ENCODE data around the gene ZDBF2.
"Not testable (repeated sequence)": the region's sequence is repeated elsewhere in the genome, so short reads cannot be mapped to it uniquely, and the experiment has no call there.

The ZDBF2 gene

DNA sequence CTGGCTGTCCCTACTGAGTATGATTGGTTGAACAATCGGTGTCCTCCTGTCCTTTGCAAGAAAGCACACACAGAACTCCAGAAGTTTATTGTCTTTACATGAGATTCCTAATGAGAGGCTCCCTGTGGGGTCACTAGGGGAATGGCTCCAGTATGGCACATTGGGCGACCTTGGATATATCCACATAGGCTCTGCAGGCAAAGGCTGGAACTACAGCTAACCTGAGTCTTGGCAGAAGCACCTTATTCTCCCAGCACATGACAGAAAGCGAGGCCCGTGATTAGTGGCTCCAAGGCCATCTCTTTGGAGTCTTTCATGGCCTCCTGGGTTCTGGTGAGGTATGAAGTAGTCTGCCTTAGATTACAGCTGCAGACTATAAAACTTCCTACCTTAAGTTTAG is 49.0 kb downstream of the ZDBF2 start:
- DNase-seq (ENCODE audit: low read depth in 2 of 2) = no peak

DNA sequence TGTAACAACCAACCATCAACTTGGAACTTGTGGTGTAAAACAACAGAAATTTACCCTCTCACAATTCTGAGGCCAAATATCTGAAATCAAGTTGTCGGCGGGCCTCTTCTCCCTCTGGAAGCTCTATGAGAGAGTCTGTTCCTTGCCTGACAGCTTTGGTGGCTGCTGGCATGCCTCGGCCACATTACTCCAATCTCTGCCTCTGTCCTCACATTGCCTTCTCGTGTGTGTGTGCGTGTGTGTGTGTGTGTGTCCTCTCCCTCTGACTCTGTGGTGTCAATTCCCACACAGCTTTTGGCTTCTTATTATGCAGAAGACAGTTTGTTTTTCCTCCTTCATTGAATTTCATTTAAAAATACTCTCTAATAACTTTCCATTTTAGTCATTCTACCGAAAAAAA is 50.4 kb downstream of the ZDBF2 start:
- no peak for DNase-seq (ENCODE audit: low read depth in 2 of 2)

DNA sequence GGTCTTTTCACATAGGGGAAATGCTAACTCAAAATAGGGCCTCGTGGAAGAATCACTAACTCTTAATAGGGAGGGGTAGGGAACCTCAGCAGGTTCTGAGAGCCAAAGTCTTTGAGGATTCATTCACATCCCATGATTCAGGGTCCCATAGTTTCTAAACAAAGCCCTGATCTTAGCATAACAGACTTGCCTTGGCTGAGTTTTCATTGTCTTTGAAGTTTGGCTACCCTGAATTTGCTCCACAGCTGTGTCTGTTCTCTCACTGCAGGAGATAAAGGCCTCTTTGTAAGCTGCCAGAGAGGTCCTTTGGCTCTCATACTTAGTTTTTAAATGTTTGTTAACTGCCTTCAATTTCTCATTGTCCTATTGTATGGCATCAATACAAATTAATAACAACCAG is 54.5 kb downstream of the ZDBF2 start:
- no peak for DNase-seq (ENCODE audit: low read depth in 2 of 2)

DNA sequence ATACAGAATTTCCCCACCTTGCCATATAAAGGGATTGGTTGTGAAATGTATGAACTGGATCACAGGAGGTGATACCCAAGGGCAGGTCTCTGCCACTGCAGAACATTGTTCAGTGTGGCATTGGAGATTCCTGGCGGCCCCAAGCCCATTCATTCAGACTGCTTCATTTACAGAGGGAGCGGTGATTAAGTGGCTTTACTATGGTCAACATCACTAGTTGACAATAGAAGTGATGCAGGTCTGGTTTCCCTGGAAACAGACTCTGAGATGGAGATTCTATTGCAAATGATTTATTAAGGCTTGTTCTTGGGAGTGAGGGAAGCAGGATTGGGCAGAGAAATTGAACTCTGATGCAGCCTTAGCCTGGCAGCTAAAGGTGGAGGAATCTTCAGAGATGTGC is 62.4 kb downstream of the ZDBF2 start:
- no peak for DNase-seq (ENCODE audit: low read depth in 2 of 2)

DNA sequence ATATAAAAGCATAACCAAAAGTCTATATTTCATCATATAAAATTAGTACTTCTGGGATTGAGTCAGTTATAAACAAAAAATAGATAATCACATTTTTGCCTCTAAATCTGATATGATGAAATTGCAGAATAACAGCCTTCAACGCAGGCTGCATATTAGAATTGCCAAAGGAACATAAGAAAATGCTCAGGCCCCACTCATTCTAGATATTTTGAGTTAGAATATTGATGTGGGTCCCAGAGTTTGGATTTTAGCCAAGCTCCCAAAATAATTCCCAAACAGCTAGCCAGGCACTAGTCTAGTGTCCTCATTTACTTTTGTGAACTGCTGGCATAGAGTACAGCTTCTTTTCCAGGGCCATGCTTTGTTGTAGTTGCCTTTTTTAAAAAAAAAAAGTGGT is 63.5 kb downstream of the ZDBF2 start:
- no peak for DNase-seq (ENCODE audit: low read depth in 2 of 2)

DNA sequence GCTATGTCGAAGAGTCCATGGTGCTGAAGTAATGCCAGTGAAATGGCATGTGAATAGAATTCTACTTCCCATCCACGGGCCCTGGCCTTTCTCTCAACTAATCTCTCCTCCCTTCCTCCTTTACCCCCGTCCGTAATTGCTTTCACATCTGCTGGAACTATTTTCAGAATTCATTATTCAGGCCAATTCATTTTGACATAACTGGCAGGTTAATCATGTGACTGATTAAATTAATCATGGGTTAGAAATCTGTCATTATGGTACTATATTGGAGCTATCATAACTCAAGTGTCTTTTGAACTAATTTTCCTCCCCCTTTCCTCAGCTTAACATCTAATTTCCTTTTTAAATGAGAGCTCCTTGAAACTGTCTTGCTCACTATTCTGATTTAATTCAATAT is 66.9 kb downstream of the ZDBF2 start:
- DNase-seq (ENCODE audit: low read depth in 2 of 2) = no peak

DNA sequence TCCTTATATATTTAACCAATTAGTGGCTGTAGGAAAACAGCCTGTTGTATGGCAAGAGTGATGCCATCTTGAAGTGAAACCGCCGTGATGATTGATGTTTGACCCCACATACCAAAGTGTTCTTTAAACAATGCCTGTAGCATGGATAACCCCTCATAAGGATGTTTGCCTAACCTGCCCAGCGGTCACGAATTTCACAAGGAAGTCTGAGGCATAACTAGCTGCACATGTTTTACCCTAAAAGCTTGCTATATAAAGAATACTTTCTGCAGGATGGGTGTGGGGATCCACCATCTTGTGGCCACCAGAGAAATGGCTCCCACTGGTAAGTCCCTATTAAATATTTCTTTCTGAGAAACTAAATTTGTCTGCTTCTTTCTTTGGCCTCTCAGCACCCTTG is 68.7 kb downstream of the ZDBF2 start:
- no peak for DNase-seq (ENCODE audit: low read depth in 2 of 2)

DNA sequence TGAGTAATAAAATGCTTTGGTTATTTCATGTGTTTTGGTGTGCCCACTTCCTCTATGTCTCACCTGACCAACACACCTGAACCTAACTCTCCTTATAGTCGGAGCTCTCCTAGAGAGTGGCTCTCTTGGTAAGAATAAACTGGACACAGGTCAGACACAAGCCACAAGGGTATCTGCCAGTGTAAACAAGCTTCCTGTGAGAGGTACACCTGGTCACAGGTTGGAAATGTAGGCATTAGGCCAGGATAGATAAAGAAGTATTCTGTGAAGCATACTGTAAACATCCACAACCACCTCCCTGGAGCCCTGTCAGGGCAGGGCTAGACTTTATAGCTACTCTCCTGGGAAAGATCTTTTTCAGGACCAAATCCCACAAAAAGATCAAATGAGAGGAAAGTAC is 69.4 kb downstream of the ZDBF2 start:
- DNase-seq (ENCODE audit: low read depth in 2 of 2) = no peak

DNA sequence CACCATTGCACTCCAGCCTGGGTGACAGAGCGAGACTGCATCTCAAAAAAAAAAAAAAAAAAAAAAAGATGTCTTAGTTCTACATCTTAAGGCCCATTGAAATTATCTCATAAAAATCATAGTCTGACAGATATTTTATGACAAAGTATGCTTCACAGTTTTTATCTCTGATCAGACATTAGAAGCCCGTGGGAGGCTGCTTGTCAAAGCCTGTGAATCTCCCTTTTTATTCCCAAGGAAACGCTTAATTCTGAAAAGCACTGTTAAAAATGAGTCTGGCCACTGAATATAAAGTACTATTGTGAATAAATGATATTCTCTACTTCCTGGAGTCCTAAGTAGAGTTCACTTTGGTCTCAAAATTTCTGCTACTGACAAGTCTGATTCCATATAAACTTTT is 71.1 kb downstream of the ZDBF2 start:
- no peak for DNase-seq (ENCODE audit: low read depth in 2 of 2)

DNA sequence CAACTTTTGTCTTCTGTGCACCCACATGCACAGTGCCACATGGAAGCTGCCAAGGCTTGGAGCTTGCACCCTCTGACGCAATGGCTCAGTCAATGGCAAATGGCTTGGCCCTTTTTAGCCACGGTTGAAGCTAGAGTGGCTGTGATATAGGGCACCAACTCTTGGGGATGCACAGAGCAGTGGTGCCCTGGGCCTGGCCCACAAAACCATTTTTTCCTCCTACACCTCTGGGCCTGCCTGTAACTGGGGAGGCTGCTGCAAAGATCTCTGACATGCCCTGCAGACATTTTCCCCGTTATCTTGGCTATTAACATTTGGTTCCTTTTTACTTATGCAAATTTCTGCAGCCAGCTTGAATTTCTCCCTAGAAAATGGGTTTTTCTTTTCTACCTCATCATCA is 74.9 kb downstream of the ZDBF2 start:
- no peak for DNase-seq (ENCODE audit: low read depth in 2 of 2)

DNA sequence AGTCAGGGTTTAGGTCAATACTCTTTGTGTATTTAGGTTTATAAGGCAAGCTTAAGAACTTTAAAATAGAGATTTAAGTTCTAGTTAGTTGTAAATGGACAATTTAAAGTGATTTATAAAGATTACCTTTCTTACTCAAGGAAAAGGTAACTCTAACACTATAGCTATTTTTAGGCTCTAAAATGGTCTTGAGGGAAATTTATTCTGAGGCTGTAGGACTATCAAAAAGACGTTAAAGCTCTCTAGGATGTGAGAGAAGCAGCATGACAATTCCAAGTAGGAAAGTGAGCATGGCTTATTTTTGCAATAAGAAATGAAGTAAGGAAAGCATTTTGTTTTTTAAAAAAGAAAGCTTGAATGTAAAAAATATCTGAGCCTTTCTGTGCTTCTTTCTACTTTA is 78.1 kb downstream of the ZDBF2 start:
- DNase-seq (ENCODE audit: low read depth in 2 of 2) = no peak

DNA sequence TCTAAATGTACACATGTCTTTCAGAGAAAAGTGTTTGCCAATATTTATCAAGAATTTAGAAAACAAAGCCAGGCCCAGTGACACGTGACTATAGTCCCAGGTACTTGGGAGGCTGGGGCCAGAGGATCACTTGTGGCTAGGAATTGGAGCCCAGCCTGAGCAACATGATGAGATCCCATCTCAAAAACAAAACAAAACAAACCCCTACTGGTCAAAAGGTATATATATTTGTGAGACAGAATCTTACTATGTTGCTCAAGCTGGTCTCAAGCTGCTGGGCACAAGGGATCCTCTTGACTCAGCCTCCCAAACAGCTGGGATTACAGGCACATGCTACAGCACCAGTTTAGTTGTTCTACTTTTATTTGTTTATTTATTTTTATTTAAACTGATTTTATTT is 79.2 kb downstream of the ZDBF2 start:
- no peak for DNase-seq (ENCODE audit: low read depth in 2 of 2)

DNA sequence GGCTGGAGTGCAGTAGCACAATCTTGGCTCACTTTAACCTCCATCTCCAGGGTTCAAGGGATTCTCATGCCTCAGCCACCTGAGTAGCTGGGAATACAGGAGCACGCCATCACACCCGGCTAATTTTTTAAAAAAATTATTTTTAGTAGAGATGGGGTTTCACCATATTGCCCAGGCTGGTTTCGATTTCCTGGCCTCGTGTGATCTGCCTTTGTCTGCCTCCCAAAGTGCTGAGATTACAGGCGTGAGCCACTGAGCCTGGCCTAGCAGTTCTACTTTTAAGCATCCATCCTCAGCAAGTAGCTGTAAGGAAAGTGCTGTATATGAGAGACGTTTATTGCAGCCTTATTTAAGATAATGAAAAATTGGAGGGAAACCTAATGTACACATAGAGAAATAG is 79.7 kb downstream of the ZDBF2 start:
- DNase-seq (ENCODE audit: low read depth in 2 of 2) = no peak

DNA sequence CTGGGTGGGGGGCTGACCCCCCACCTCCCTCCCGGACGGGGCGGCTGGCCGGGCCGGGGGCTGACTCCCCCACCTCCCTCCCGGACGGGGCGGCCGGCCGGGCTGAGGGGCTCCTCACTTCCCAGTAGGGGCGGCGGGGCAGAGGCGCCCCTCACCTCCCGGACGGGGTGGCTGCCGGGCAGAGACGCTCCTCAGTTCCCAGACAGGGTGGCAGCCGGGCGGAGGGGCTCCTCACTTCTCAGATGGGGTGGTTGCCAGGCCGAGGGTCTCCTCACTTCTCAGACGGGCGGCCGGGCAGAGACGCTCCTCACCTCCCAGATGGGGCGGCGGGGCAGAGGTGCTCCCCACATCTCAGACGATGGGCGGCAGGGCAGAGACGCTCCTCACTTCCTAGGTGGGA is 82.4 kb downstream of the ZDBF2 start:
- not testable (repeated sequence) for DNase-seq (ENCODE audit: low read depth in 2 of 2)

DNA sequence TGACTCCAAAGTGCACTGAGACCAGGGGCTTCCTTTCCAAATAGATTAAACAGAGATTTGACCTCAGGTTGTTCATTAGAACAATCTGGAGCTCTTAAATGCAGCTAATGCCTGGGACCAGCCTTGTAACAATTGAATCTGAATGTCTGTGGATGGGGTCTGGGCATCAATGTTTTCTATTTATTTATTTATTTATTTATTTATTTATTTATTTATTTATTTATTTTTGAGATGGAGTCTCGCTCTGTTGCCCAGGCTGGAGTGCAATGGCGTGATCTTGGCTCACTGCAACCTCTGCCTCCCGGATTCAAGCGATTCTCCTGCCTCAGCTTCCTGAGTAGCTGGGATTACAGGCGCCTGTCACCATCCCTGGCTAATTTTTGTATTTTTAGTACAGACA is 86.4 kb downstream of the ZDBF2 start:
- DNase-seq (ENCODE audit: low read depth in 2 of 2) = not testable (repeated sequence)

DNA sequence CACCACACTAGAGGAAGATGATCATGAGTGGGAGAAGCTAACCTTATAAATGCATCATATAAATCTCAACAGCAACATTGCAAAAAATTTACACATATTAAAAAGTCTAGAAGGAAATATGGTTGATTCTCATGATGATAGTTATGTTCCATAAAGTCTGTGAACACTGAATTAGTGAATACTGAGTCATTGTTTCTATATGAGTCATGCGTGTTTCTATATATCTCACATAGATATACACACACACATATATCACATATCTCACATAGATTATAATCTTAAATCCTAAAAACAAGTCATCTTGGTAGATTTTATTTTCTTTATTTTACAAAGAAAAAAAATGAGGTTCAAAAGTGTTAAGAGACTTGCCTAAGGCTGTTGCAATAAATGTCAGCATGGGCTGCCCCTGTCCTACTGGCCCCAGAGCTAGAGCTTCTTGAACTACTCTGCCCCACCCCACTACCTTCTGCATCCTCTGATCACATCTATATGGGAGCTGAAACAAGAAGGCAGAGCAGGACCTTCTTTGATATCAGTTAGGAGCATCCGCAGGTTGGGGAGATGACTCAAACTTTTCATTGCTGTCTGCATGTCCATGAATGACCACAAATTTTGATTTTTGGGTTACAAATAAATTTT is 87.1 kb downstream of the ZDBF2 start:
- no peak for DNase-seq (ENCODE audit: low read depth in 2 of 2)

Data from stimulated activated CD4-positive, alpha-beta T cell treated with anti-CD3 and anti-CD28 coated beads, Interleukin-1b, Interleukin-23, amount 100 ng/mL, for 4 hours (primary cell).